Right lobe of liver (tissue), 6 donors: Measurements from ENCODE around the gene SLC16A8. TPM values are rescaled to one million over a fixed set of nuclear protein-coding genes. Genes with fewer than 3 reads are reported as not detected.
"Not testable (repeated sequence)": the region's sequence is repeated elsewhere in the genome, so short reads cannot be mapped to it uniquely, and the experiment has no call there.

Experiments
- ATAC-seq, 4 donors: fragments of 200-7000 bp; cut with Tn5 transposase; one replicate each; pipeline ENCODE4 v1.9.1; 2020; ENCODE audit warnings: mild to moderate bottlenecking in 4 of 4, moderate library complexity in 4 of 4
- DNase-seq, 3 donors: peaks; one replicate each; pipeline ENCODE4 v3.0.0-alpha.2; 2020
- H3K27ac ChIP-seq, 3 donors: fragments of 200-600 bp; one replicate each; pipeline ENCODE4 v1.8.0; 2022
- H3K27me3 ChIP-seq, 2 donors: fragments of 200-600 bp; one replicate each; pipeline ENCODE4 v1.8.0; 2022
- H3K36me3 ChIP-seq, 4 donors: fragments of 200-600 bp; sonication (generic) in 1 of 4; one replicate each; pipeline versions ENCODE4 v1.5.1 to v1.8.0; 2017 to 2022; ENCODE audit warnings: control low read depth in 1 of 4
- H3K4me1 ChIP-seq, 4 donors: fragments of 200-600 bp; sonication (generic) in 1 of 4; one replicate each; pipeline versions ENCODE4 v1.5.1 to v1.8.0; 2017 to 2022; ENCODE audit warnings: control low read depth in 1 of 4
- H3K4me3 ChIP-seq, 3 donors: fragments of 200-600 bp; one replicate each; pipeline ENCODE4 v1.8.0; 2022
- H3K9me3 ChIP-seq, 4 donors: fragments of 200-600 bp; sonication (generic) in 1 of 4; one replicate each; pipeline versions ENCODE4 v1.5.1 to v1.8.0; 2017 to 2022; ENCODE audit warnings: control low read depth in 1 of 4
- CTCF ChIP-seq, 4 donors: fragments of 200-600 bp in 3 of 4; fragments of 450-650 bp in 1 of 4; IDR thresholded peaks; one replicate each; pipeline versions ENCODE4 v1.5.1 to v1.8.0; 2016 to 2022; ENCODE audit warnings: antibody characterized with exemption in 4 of 4, mild to moderate bottlenecking in 2 of 4
- POLR2A ChIP-seq: fragments of 450-650 bp; IDR thresholded peaks from one replicate; pipeline ENCODE4 v1.6.1; 2017; ENCODE audit warnings: antibody characterized with exemption, mild to moderate bottlenecking
- WGBS: methylation state at CpG from one replicate; pipeline ENCODE4 v1.1.6; 2018; ENCODE audit warnings: low coverage, low lambda C conversion rate; ENCODE audit not compliant: insufficient coverage; ENCODE audit errors: missing lambda C conversion rate; 5-methylcytosine and 5-hydroxymethylcytosine counted together
- intact Hi-C, 2 donors: fragments of 100-400 bp; cut with DNase I; formaldehyde crosslinking; loops; one replicate each; pipeline versions ENCODE4 v1.11.2 to v1.14.1; 2022
- total RNA-seq, 6 experiments: library from RNA; depleted of rRNA in 2 of 6; stranded (reverse); fragments of >200 nt in 2 of 6; fragmentation: NEBNext Ultra II Directional in 3 of 6; extraction: Animal tissue kit (Norgen Biotek cat#: 25700) in 3 of 6; gene quantifications; one replicate each; pipeline versions ENCODE4 v1.1.0 to v1.2.4, GENCODE V29; 2016 to 2023
- donor health status: DM: no; HTN: yes; CAD: no.
- donor health status: DM: no; HTN: no; CAD: no.
- donor health status: DM: no; HTN: no; CAD: no.
- donor health status: DM: no; HTN: yes; CAD: no.
- donor health status: DM: no; HTN: yes; CAD: no.

SLC16A8 gene
- total RNA-seq, 6 experiments from 2014 or later, result not detected

GRCh38 chr22:38040953-38041759 is 42.8 kb downstream of the SLC16A8 start:
- Histone ChIP-seq H3K27me3 (no peaks in the 10 kb centered on the region), H3K36me3 (no peaks in the 10 kb centered on the region), H3K27ac (no peak overlapping the region), H3K9me3 (no peaks in the 10 kb centered on the region), H3K4me1 (no peaks in the 10 kb centered on the region), H3K4me3 (no peak overlapping the region)
- TF ChIP-seq POLR2A (no peak), CTCF (IDR thresholded peaks at IDR 0.05) (no peak)
- DNase-seq (no peak), ATAC-seq (no peak)
- intact Hi-C loops, result no loop called here
- WGBS, result 80% methylated on average over 18 of the region's 20 CpGs

GRCh38 chr22:38038890-38039812 is 44.8 kb downstream of the SLC16A8 start:
- Histone ChIP-seq H3K36me3 (no peaks in the 10 kb centered on the region), H3K4me1 (no peaks in the 10 kb centered on the region), H3K4me3 (no peak overlapping the region), H3K27ac (no peak overlapping the region), H3K9me3 (no peaks in the 10 kb centered on the region), H3K27me3 (no peaks in the 10 kb centered on the region)
- intact Hi-C loops, result no loop called here
- no peak for ATAC-seq
- TF ChIP-seq CTCF (IDR thresholded peaks at IDR 0.05), result no peak
- no peak for TF ChIP-seq POLR2A
- WGBS, result 81% methylated on average over 13 of the region's 46 CpGs
- DNase-seq, result no peak

- H3K4me1 ChIP-seq, result no peaks in the 10 kb centered on the region
- no peak overlapping the region for H3K4me3 ChIP-seq
- H3K27ac ChIP-seq, result no peak overlapping the region
- H3K36me3 ChIP-seq, result no peaks in the 10 kb centered on the region
- DNase-seq (no peak), ATAC-seq (no peak)
- no peaks in the 10 kb centered on the region for H3K9me3 ChIP-seq
- WGBS, result 96% methylated on average over 4 of the region's 23 CpGs
- TF ChIP-seq CTCF (IDR thresholded peaks at IDR 0.05) (no peak), POLR2A (no peak)
- intact Hi-C loops, result no loop called here
- H3K27me3 ChIP-seq, result no peaks in the 10 kb centered on the region
Measured at GRCh38 chr22:38038426-38038825, 45.6 kb downstream of the SLC16A8 start.

- H3K27me3 ChIP-seq, H3K9me3 ChIP-seq, H3K4me3 ChIP-seq, ATAC-seq, H3K36me3 ChIP-seq, intact Hi-C loops, H3K27ac ChIP-seq, H3K4me1 ChIP-seq, DNase-seq: not testable (repeated sequence)
- WGBS, result 81% methylated on average over 13 of the region's 13 CpGs
Measured at GRCh38 chr22:38037367-38038150, 46.4 kb downstream of the SLC16A8 start.
